OCI-LY1 (cell line): Measurements from ENCODE around the gene VCPKMT.

Source experiments
- CTCF ChIP-seq: fragments of 200-600 bp; sonication (generic), shearing (Covaris generic); IDR thresholded peaks from 2 replicates; pipeline ENCODE4 v1.5.1; 2017; ENCODE audit warnings: mild to moderate bottlenecking, antibody characterized with exemption, low read length, moderate library complexity, mixed read lengths
- EZH2 ChIP-seq: fragments of 200-600 bp; sonication (generic), shearing (Covaris generic); IDR thresholded peaks from 2 replicates; pipeline ENCODE4 v1.8.0; 2017; ENCODE audit warnings: borderline replicate concordance, mixed run types, mild to moderate bottlenecking, antibody characterized with exemption, low read length, moderate library complexity, mixed read lengths

- TF ChIP-seq CTCF (no peak), EZH2 (no peak)
These were observed 45.4 kb downstream of the VCPKMT start for GRCh38 chr14:50070840-50071548.
